Inferior parietal cortex (tissue), 1 donor: ENCODE data around the gene TOMM34.

Experiments
- DNase-seq: peaks from one replicate; pipeline ENCODE4 v3.0.0-alpha.2; 2016; ENCODE audit errors: extremely low spot score

The TOMM34 gene

DNA sequence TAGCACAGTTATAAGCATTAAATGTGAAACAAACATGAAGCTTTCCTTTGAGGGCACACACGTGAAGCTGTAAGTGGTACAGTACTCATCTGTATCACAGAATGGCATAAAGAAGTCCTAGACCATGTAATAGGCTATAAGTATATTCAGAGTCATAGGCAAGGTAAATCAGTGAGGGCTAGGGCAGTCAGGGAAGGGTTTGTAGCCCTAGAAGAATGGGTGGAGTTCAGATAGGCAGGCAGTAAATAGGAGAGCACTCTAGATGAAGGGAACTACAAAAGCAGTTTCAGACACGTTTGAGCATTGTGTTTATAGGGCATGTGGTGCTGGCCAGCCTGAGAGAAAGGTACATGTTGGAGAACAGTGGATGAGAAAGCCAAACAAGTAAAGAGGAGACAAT, 65.2 kb downstream of the TOMM34 start:
- no peak for DNase-seq
